Renal pelvis (tissue), 4 donors: ENCODE data around the gene KLF16. TPM values are rescaled to one million over a fixed set of nuclear protein-coding genes. Genes with fewer than 3 reads are reported as not detected.

ENCODE experiments used
- DNase-seq: peaks from one replicate; pipeline ENCODE4 v3.0.0-alpha.2; 2013
- polyA plus RNA-seq, 3 donors: library from polyadenylated mRNA; unstranded; fragments of 120-200 nt; gene quantifications; one replicate each; pipeline ENCODE4 v1.2.1, GENCODE V29; 2013; ENCODE audit not compliant: insufficient read length in 3 of 3

The KLF16 gene
- polyA plus RNA-seq, 3 donors: 7.8 to 11.7 (median 11.3) TPM

- DNase-seq: no peak
These were observed 6.4 kb downstream of the KLF16 start for GRCh38 chr19:1856698-1857603.

GRCh38 chr19:1856345-1856697 lies 7.1 kb downstream of the KLF16 start:
- DNase-seq: no peak

- no peak for DNase-seq
These were observed 7.5 kb downstream of the KLF16 start for GRCh38 chr19:1855828-1856255.

- DNase-seq: no peak
These were observed 8.1 kb downstream of the KLF16 start for GRCh38 chr19:1855040-1855827.

- DNase-seq: no peak
These were observed 8.8 kb downstream of the KLF16 start for GRCh38 chr19:1854542-1855039.

- DNase-seq: no peak
These were observed 9.3 kb downstream of the KLF16 start for GRCh38 chr19:1854039-1854541.

- DNase-seq: no peak
These were observed 9.9 kb downstream of the KLF16 start for GRCh38 chr19:1853295-1854038.

GRCh38 chr19:1852581-1853128 lies 10.7 kb downstream of the KLF16 start:
- no peak for DNase-seq

- DNase-seq: no peak
These were observed 11.5 kb downstream of the KLF16 start for GRCh38 chr19:1851654-1852580.

GRCh38 chr19:1850809-1851653 lies 12.3 kb downstream of the KLF16 start:
- no peak for DNase-seq

- no peak for DNase-seq
These were observed 13.4 kb downstream of the KLF16 start for GRCh38 chr19:1849886-1850398.

- DNase-seq: no peak
These were observed 14.3 kb downstream of the KLF16 start for GRCh38 chr19:1849132-1849474.

- DNase-seq: peak; percentile 96
These were observed 14.8 kb downstream of the KLF16 start, which contains the start of gene REXO1 for GRCh38 chr19:1848399-1849131. Gene REXO1 (minus strand): TSS chr19:1848483. CDS start chr19:1848358, 125 bp downstream.

- DNase-seq: no peak
These were observed 15.5 kb downstream of the KLF16 start for GRCh38 chr19:1847684-1848398.

GRCh38 chr19:1847348-1847683 lies 16.1 kb downstream of the KLF16 start:
- DNase-seq: no peak

- no peak for DNase-seq
These were observed 16.7 kb downstream of the KLF16 start for GRCh38 chr19:1846517-1847204.

- no peak for DNase-seq
These were observed 17.7 kb downstream of the KLF16 start for GRCh38 chr19:1845642-1846041.
